ENCODE results near the gene TXNDC8.

GRCh38 chr9:110259566-110259965 is 78.1 kb downstream of the TXNDC8 start:
- no peak for TF ChIP-seq CTCF (IDR thresholded peaks at IDR 0.05; ENCODE audit: poor library complexity)
- no peak for TF ChIP-seq EZH2phosphoT487 (IDR thresholded peaks at IDR 0.05; ENCODE audit: low read depth, severe bottlenecking, unreplicated experiment)
- no peak for TF ChIP-seq EZH2 (IDR thresholded peaks at IDR 0.05; ENCODE audit: borderline replicate concordance)
